ENCODE results near the gene USP7.

- TF ChIP-seq, protein P1, sequence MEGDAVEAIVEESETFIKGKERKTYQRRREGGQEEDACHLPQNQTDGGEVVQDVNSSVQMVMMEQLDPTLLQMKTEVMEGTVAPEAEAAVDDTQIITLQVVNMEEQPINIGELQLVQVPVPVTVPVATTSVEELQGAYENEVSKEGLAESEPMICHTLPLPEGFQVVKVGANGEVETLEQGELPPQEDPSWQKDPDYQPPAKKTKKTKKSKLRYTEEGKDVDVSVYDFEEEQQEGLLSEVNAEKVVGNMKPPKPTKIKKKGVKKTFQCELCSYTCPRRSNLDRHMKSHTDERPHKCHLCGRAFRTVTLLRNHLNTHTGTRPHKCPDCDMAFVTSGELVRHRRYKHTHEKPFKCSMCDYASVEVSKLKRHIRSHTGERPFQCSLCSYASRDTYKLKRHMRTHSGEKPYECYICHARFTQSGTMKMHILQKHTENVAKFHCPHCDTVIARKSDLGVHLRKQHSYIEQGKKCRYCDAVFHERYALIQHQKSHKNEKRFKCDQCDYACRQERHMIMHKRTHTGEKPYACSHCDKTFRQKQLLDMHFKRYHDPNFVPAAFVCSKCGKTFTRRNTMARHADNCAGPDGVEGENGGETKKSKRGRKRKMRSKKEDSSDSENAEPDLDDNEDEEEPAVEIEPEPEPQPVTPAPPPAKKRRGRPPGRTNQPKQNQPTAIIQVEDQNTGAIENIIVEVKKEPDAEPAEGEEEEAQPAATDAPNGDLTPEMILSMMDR (IDR thresholded peaks at IDR 0.05; ENCODE audit: insufficient read depth, low read depth, low read length): peak; percentile 44
- no peak for TF ChIP-seq EZH2 (IDR thresholded peaks at IDR 0.05; ENCODE audit: insufficient read depth, low read length)
These were observed 58.4 kb downstream of the USP7 start for GRCh38 chr16:8905168-8905762.

Data from astrocyte (in vitro differentiated cells and primary cell).